ENCODE measurements around the gene TMEM132A. TPM values are rescaled to one million over a fixed set of nuclear protein-coding genes. Genes with fewer than 3 reads are reported as not detected.

TMEM132A gene
- total RNA-seq, 6 experiments from 2014 or later: 0.76 to 4.2 (median 1.7) TPM

DNA sequence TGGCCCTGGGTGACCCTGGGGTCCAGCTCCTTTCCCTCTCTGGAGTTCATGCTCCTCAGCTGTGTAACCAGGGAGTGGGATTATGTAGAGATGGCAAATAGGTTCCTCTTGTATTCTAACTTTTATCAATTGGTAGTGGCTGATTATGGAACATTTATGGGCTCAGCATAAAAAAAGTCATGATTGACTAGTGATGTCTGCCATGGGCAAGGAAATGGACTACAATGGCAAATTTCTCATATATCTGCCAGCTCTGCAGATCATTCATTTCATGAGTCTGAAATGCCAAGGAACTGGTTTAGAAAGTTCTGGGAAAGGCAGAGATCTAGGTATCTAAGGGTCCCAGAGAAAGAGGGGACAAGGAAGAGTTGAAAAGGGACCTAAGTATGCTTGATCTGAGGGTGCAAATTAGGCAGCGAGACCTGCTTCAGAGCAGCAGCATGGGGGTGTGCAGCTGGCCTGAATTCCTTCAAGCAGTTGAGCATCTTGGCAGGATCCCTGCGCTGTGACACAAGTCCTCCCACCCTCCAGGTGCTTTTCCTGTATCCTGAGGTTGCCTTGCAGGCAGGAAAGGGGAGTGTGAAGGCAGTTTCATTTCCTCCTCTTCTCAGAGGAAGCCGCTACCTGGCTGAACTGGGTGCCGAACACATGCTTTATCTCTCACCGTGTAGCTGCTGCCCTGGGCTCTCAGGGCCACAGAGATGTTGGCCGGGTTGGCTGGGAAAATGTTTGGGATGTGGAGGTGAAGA lies 17.3 kb downstream of the TMEM132A start:
- Histone ChIP-seq H3K9me3 (no peaks in the 10 kb centered on the region), H3K27ac (no peak overlapping the region), H3K4me1 (no peaks in the 10 kb centered on the region), H3K36me3 (peaks cover 0 to 9% (median 0%) of the 10 kb centered on the region in 4 donors), H3K4me3 (no peak overlapping the region), H3K27me3 (no peaks in the 10 kb centered on the region)
- ATAC-seq (no peak), DNase-seq (no peak)
- intact Hi-C loops (cut with DNase I): no loop called here
- TF ChIP-seq POLR2A (IDR thresholded peaks at IDR 0.05): no peak
- TF ChIP-seq, protein P1, sequence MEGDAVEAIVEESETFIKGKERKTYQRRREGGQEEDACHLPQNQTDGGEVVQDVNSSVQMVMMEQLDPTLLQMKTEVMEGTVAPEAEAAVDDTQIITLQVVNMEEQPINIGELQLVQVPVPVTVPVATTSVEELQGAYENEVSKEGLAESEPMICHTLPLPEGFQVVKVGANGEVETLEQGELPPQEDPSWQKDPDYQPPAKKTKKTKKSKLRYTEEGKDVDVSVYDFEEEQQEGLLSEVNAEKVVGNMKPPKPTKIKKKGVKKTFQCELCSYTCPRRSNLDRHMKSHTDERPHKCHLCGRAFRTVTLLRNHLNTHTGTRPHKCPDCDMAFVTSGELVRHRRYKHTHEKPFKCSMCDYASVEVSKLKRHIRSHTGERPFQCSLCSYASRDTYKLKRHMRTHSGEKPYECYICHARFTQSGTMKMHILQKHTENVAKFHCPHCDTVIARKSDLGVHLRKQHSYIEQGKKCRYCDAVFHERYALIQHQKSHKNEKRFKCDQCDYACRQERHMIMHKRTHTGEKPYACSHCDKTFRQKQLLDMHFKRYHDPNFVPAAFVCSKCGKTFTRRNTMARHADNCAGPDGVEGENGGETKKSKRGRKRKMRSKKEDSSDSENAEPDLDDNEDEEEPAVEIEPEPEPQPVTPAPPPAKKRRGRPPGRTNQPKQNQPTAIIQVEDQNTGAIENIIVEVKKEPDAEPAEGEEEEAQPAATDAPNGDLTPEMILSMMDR (IDR thresholded peaks at IDR 0.05): no peak
- WGBS (ENCODE audit: insufficient coverage, low coverage, low lambda C conversion rate, missing lambda C conversion rate): 48% methylated on average over 5 of the region's 6 CpGs

DNA sequence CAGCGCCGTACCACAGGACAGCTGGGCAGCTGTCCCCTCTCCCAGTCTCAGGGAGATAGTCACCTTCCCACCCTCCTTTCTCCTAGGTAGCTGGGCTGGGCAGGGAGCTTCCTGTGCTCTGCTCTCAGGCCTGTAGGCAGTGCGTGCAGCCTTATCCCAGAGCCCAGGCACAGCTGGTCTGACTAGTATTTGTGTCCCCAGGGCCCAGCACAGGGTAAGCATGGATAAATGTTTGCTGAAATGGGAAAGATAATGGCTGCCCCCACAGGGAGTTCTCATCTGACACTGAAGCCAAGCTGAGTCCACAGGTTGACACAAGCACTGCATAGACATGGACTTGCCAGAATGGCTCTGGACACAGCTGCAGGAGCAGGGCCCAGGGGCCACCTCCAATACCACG lies 18.0 kb downstream of the TMEM132A start:
- Histone ChIP-seq H3K27me3 (no peaks in the 10 kb centered on the region), H3K9me3 (no peaks in the 10 kb centered on the region), H3K27ac (no peak overlapping the region), H3K4me3 (no peak overlapping the region), H3K4me1 (no peaks in the 10 kb centered on the region), H3K36me3 (peaks cover 0 to 9% (median 0%) of the 10 kb centered on the region in 4 donors)
- no CpG with 5 or more reads among the region's 4 CpGs for WGBS (ENCODE audit: insufficient coverage, low coverage, low lambda C conversion rate, missing lambda C conversion rate)
- ATAC-seq (no peak), DNase-seq (no peak)
- intact Hi-C loops (cut with DNase I): no loop called here
- TF ChIP-seq, protein P1 (IDR thresholded peaks at IDR 0.05): no peak
- no peak for TF ChIP-seq POLR2A (IDR thresholded peaks at IDR 0.05)

DNA sequence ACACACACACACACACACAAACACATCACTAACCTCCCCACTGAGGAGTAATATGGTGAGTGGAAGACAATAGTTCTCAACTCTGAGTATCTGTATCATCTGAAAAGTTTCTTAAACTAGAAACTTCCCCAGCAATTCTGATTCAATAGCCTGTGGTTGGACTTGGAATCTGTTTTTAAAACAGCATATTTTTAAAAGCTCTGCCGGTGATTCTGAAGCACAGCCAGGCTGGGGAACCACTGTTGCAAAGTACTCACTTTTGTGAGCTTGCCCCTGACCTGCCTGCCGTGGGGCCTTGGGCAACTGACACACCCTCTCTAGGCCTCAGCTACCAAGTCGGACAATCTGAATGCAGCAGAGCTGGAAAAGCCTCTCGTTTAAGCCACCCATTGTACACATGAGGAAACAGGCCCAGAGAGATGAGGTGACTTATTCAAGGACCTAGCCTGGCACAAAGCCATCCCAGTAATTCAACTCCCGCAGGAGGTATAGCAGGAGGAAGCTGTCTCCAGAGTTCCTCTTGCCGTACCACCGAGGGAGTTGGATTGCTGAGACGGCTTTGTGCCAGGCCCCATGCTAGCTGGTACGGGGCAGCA lies 18.8 kb downstream of the TMEM132A start:
- no peak for TF ChIP-seq POLR2A (IDR thresholded peaks at IDR 0.05)
- TF ChIP-seq, protein P1 (IDR thresholded peaks at IDR 0.05): no peak
- 48% methylated on average over 3 of the region's 9 CpGs for WGBS (ENCODE audit: insufficient coverage, low coverage, low lambda C conversion rate, missing lambda C conversion rate)
- DNase-seq (no peak), ATAC-seq (no peak)
- H3K27me3 ChIP-seq: no peaks in the 10 kb centered on the region
- no peaks in the 10 kb centered on the region for H3K9me3 ChIP-seq
- H3K36me3 ChIP-seq: peaks cover 0 to 9% (median 0%) of the 10 kb centered on the region in 4 donors
- H3K4me3 ChIP-seq: no peak overlapping the region
- intact Hi-C loops (cut with DNase I): no loop called here
- H3K4me1 ChIP-seq: no peaks in the 10 kb centered on the region
- no peak overlapping the region for H3K27ac ChIP-seq

DNA sequence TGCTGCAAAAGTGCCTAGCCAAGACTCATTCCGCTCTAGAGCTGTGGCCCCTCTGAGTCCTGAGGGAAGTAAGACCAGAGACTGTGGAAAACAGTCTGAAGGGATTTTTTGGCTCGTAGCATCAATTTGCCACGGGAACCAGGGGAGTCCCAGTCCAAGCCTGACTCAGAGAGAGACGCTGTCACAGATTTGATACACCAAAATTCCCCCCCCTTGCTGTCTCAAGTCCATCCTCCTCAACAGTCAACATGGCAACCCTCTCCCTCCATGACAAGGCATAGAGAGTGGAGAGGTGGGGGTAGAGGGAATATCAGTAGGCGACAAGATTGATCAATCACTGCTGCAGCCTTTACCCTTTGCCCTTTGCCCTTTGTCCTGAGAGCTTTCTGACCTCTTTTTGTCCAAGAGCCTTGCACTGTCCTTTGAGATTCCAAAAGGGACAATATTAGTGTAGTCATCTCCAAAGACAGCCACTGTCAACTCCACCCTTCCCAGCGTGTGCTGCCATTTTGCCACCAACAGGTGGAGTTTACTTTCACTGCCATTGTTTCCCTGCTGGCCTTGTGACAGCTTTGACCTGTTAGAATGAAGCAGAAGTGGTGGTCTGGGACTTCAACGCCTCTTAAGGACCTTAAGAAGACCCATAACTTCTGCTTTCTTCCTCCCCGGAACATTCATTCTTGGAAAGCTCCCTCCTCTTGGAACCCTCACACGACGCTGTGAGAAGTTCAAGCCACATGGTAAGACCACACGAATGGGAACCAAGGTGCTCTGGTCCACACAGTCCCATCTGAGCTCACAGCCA lies 20.4 kb downstream of the TMEM132A start:
- ATAC-seq: no peak
- WGBS (ENCODE audit: insufficient coverage, low coverage, low lambda C conversion rate, missing lambda C conversion rate): 73% methylated on average over 9 of the region's 11 CpGs
- H3K9me3 ChIP-seq: no peaks in the 10 kb centered on the region
- no peak for TF ChIP-seq POLR2A (IDR thresholded peaks at IDR 0.05)
- TF ChIP-seq, protein P1 (IDR thresholded peaks at IDR 0.05): peak in 1 of 4 donors; percentile 4
- intact Hi-C loops (cut with DNase I): no loop called here
- no peaks in the 10 kb centered on the region for H3K27me3 ChIP-seq
- no peak for DNase-seq
- peaks cover 0 to 9% (median 0%) of the 10 kb centered on the region in 4 donors for H3K36me3 ChIP-seq
- no peak overlapping the region for H3K27ac ChIP-seq
- H3K4me3 ChIP-seq: no peak overlapping the region
- H3K4me1 ChIP-seq: no peaks in the 10 kb centered on the region
